BLaER1 treated with 17β-estradiol and CSF1 and Interleukin-3, amounts not matched to agents 10 nM and 100 nM (cell line): ENCODE data around the gene SCN1B.

Source experiments
- H3K27ac ChIP-seq, 11 experiments: shearing (Covaris generic); formaldehyde crosslinking; 2 replicates each; pipeline ENCODE4 v1.8.1; 2022
- H3K27me3 ChIP-seq, 11 experiments: shearing (Covaris generic); formaldehyde crosslinking; 2 replicates each; pipeline ENCODE4 v1.8.1; 2022
- H3K36me3 ChIP-seq, 11 experiments: shearing (Covaris generic); formaldehyde crosslinking; 2 replicates each; pipeline ENCODE4 v1.8.1; 2022
- H3K4me1 ChIP-seq, 10 experiments: shearing (Covaris generic); formaldehyde crosslinking; 2 replicates each; pipeline ENCODE4 v1.8.1; 2022
- H3K4me2 ChIP-seq, 11 experiments: shearing (Covaris generic); formaldehyde crosslinking; 2 replicates each; pipeline ENCODE4 v1.8.1; 2022
- H3K4me3 ChIP-seq, 10 experiments: shearing (Covaris generic); formaldehyde crosslinking; 2 replicates each; pipeline ENCODE4 v1.8.1; 2022
- H3K9ac ChIP-seq, 11 experiments: shearing (Covaris generic); formaldehyde crosslinking; 2 replicates each; pipeline ENCODE4 v1.8.1; 2022
- H3K9me3 ChIP-seq, 11 experiments: shearing (Covaris generic); formaldehyde crosslinking; replicated peaks in 1 of 11; 2 replicates each; pipeline ENCODE4 v1.8.1; 2022
- H4K20me1 ChIP-seq, 11 experiments: shearing (Covaris generic); formaldehyde crosslinking; 2 replicates each; pipeline ENCODE4 v1.8.1; 2022
- Cebpa-rat ChIP-seq, 11 experiments: shearing (Covaris generic); IDR thresholded peaks; 2 replicates each; pipeline ENCODE4 v1.8.1; 2022

The SCN1B gene

GRCh38 chr19:35039881-35040825, 9.9 kb downstream of the SCN1B start:
- H3K36me3 ChIP-seq: peaks cover 0 to 30% (median 0%) of the 10 kb centered on the region in 11 experiments; a peak in 6 of 22 replicates
- peak overlapping the region; percentile 70 to 87 (median 82) for H3K9ac ChIP-seq
- H4K20me1 ChIP-seq: peaks cover 0 to 10% (median 0%) of the 10 kb centered on the region in 11 experiments; a peak in 3 of 22 replicates
- H3K4me2 ChIP-seq: peak overlapping the region; percentile 85 to 99 (median 94)
- no peaks in the 10 kb centered on the region for H3K27me3 ChIP-seq
- peaks cover 84 to 99% (median 97%) of the 10 kb centered on the region in 10 experiments for H3K4me1 ChIP-seq
- peak overlapping the region; percentile 84 to 97 (median 90) for H3K27ac ChIP-seq
- no peaks in the 10 kb centered on the region for H3K9me3 ChIP-seq
- peak overlapping the region; percentile 42 to 72 (median 58) for H3K4me3 ChIP-seq
- no peak for TF ChIP-seq Cebpa-rat (IDR thresholded peaks at IDR 0.05)

- Histone ChIP-seq H3K27me3 (no peaks in the 10 kb centered on the region), H3K9ac (peak overlapping the region; percentile 70 to 87 (median 82)), H3K4me3 (peak overlapping the region; percentile 34 to 72 (median 58)), H3K4me2 (peak overlapping the region; percentile 85 to 99 (median 94)), H3K4me1 (peaks cover 92 to 100% (median 99%) of the 10 kb centered on the region in 10 experiments), H3K36me3 (peaks cover 0 to 22% (median 0%) of the 10 kb centered on the region in 11 experiments; a peak in 6 of 22 replicates), H3K9me3 (no peaks in the 10 kb centered on the region), H3K27ac (peak overlapping the region; percentile 84 to 97 (median 90)), H4K20me1 (peaks cover 0 to 14% (median 0%) of the 10 kb centered on the region in 11 experiments; a peak in 3 of 22 replicates)
- TF ChIP-seq Cebpa-rat (IDR thresholded peaks at IDR 0.05): no peak
Measured at GRCh38 chr19:35040826-35041547, 10.7 kb downstream of the SCN1B start.

GRCh38 chr19:35041548-35042055, 11.3 kb downstream of the SCN1B start, which contains the start of gene HPN:
Gene HPN (plus strand): TSS chr19:35041721. CDS start chr19:35042507, 786 bp downstream.
- Histone ChIP-seq H3K27me3 (no peaks in the 10 kb centered on the region), H4K20me1 (peaks cover 0 to 14% (median 0%) of the 10 kb centered on the region in 11 experiments; a peak in 3 of 22 replicates), H3K4me2 (peak within 1 kb of the TSS; percentile 85 to 99 (median 94)), H3K9me3 (no peaks in the 10 kb centered on the region), H3K4me1 (peaks cover 98 to 100% (median 99%) of the 10 kb centered on the region in 10 experiments), H3K9ac (peak within 1 kb of the TSS; percentile 70 to 87 (median 82)), H3K36me3 (peaks cover 0 to 15% (median 0%) of the 10 kb centered on the region in 11 experiments; a peak in 4 of 22 replicates), H3K4me3 (peak within 1 kb of the TSS; percentile 42 to 72 (median 58)), H3K27ac (peak within 1 kb of the TSS; percentile 84 to 97 (median 90))
- TF ChIP-seq Cebpa-rat (IDR thresholded peaks at IDR 0.05): no peak

GRCh38 chr19:35042056-35042730, 11.9 kb downstream of the SCN1B start:
- peak overlapping the region in 8 of 11 experiments; percentile 6 to 51 (median 34); a peak in 7 of 22 replicates for H3K9ac ChIP-seq
- no peaks in the 10 kb centered on the region for H3K27me3 ChIP-seq
- H3K9me3 ChIP-seq: no peaks in the 10 kb centered on the region
- H3K4me3 ChIP-seq: no peak overlapping the region; a peak in 1 of 20 replicates
- no peak for TF ChIP-seq Cebpa-rat (IDR thresholded peaks at IDR 0.05)
- peaks cover 0 to 14% (median 0%) of the 10 kb centered on the region in 11 experiments; a peak in 3 of 22 replicates for H4K20me1 ChIP-seq
- peaks cover 94 to 100% (median 99%) of the 10 kb centered on the region in 10 experiments for H3K4me1 ChIP-seq
- H3K27ac ChIP-seq: peak overlapping the region in 10 of 11 experiments; percentile 30 to 85 (median 48); a peak in 15 of 22 replicates
- H3K36me3 ChIP-seq: peaks cover 0 to 10% (median 0%) of the 10 kb centered on the region in 11 experiments; a peak in 3 of 22 replicates
- peak overlapping the region; percentile 61 to 99 (median 93) for H3K4me2 ChIP-seq

- peaks cover 0 to 8% (median 0%) of the 10 kb centered on the region in 11 experiments; a peak in 1 of 22 replicates for H3K36me3 ChIP-seq
- H3K27me3 ChIP-seq: no peaks in the 10 kb centered on the region
- peak overlapping the region; percentile 61 to 99 (median 93) for H3K4me2 ChIP-seq
- H3K4me3 ChIP-seq: no peak overlapping the region
- peak overlapping the region in 10 of 11 experiments; percentile 2 to 59 (median 44); a peak in 15 of 22 replicates for H3K9ac ChIP-seq
- no peak for TF ChIP-seq Cebpa-rat (IDR thresholded peaks at IDR 0.05)
- peaks cover 0 to 14% (median 0%) of the 10 kb centered on the region in 11 experiments; a peak in 3 of 22 replicates for H4K20me1 ChIP-seq
- H3K9me3 ChIP-seq: no peaks in the 10 kb centered on the region
- H3K4me1 ChIP-seq: peaks cover 92 to 100% (median 99%) of the 10 kb centered on the region in 10 experiments
- H3K27ac ChIP-seq: peak overlapping the region in 8 of 11 experiments; percentile 6 to 60 (median 30); a peak in 11 of 22 replicates
Measured at GRCh38 chr19:35042954-35043604, 12.8 kb downstream of the SCN1B start.

GRCh38 chr19:35043906-35044305, 13.6 kb downstream of the SCN1B start:
- Histone ChIP-seq H3K27ac (peak overlapping the region in 6 of 11 experiments; percentile 13 to 60 (median 30); a peak in 7 of 22 replicates), H3K9ac (peak overlapping the region in 6 of 11 experiments; percentile 6 to 59 (median 48); a peak in 7 of 22 replicates), H3K4me2 (peak overlapping the region; percentile 61 to 99 (median 93)), H3K4me3 (no peak overlapping the region), H4K20me1 (peaks cover 0 to 14% (median 0%) of the 10 kb centered on the region in 11 experiments; a peak in 3 of 22 replicates), H3K9me3 (no peaks in the 10 kb centered on the region), H3K4me1 (peaks cover 87 to 100% (median 99%) of the 10 kb centered on the region in 10 experiments), H3K27me3 (no peaks in the 10 kb centered on the region), H3K36me3 (peaks cover 0 to 8% (median 0%) of the 10 kb centered on the region in 11 experiments; a peak in 1 of 22 replicates)
- TF ChIP-seq Cebpa-rat (IDR thresholded peaks at IDR 0.05): no peak
